ENCODE measurements around the gene C2CD4B.

The C2CD4B gene

DNA sequence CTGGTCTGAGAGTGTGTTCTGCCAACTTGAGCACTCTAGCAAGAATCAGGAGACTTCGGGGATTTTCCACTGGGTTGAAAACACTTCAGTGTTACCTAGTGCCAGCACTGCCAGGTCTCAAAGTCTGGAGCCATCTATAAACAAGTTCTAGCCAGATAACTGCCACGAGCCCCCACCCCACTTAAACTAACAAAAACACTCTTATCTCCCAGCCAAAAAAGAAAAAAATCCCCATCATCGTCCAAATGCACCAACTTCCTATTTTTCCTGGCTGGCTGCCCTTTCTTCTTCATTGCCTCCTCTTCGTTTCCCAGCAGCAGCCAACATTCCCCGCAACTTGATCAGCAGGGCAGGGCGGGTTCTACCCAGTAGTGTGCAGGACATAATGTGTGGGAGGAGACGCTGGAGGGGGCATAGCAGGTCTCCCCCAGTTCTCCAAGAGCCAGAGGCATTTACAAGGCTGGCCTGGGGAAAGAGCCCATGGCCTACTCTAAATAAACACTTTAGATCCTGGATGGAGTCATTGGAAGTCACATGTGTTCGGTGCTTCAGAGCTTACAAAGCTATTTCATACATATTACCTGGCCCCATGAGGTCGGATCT, 29.5 kb downstream of the C2CD4B start:
- DNase-seq (ENCODE audit: extremely low spot score), result no peak
- TF ChIP-seq, protein P1, sequence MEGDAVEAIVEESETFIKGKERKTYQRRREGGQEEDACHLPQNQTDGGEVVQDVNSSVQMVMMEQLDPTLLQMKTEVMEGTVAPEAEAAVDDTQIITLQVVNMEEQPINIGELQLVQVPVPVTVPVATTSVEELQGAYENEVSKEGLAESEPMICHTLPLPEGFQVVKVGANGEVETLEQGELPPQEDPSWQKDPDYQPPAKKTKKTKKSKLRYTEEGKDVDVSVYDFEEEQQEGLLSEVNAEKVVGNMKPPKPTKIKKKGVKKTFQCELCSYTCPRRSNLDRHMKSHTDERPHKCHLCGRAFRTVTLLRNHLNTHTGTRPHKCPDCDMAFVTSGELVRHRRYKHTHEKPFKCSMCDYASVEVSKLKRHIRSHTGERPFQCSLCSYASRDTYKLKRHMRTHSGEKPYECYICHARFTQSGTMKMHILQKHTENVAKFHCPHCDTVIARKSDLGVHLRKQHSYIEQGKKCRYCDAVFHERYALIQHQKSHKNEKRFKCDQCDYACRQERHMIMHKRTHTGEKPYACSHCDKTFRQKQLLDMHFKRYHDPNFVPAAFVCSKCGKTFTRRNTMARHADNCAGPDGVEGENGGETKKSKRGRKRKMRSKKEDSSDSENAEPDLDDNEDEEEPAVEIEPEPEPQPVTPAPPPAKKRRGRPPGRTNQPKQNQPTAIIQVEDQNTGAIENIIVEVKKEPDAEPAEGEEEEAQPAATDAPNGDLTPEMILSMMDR (IDR thresholded peaks at IDR 0.05; ENCODE audit: control extremely low read depth, extremely low read depth, low read depth, missing control alignments), result no peak
- ChIA-PET POLR2A (no interaction called here), CTCF (interaction anchor here (1.4 kb wide), 1 partner anchor 10 kb away, joined by 4 read pairs; no protein-coding TSS in a partner anchor)

DNA sequence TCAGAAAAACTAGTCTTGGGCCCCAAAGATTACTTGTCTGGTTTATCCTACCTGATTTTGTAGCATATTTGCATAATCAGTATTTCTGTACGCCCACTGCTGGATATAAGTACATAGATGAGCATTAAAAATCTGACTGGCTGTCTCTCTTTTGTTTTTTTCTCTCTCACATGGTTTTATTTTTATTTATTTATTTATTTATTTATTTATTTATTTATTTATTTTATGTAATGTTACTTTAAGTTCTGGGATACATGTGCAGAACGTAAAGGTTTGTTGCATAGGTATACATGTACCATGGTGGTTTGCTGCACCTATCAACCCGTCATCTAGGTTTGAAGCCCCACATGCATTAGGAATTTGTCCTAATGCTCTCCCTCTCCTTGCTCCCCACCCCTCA, 31.9 kb downstream of the C2CD4B start:
- TF ChIP-seq, protein P1 (IDR thresholded peaks at IDR 0.05; ENCODE audit: control extremely low read depth, extremely low read depth, low read depth, missing control alignments), result no peak
- DNase-seq (ENCODE audit: extremely low spot score), result no peak
- CTCF ChIA-PET, result no interaction called here
- POLR2A ChIA-PET, result no interaction called here

DNA sequence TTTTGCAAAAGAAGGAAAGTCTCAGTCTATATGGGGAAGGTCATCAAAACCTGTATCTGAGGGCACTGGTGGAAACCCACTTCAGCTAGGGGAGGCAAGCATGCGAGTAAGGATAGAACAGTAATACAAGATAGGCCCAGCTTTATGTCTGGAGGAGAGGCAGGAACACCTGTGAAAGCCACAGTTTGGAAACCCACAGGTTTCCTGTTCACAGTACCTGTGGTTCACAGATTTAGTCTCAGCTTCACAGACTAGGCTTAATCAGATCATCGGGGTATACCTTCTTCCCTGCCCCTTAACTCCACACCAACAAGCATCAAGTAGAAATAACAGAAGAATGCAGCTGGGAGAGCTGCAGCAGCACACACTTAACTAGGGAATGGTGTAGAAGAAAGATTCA, 36.2 kb downstream of the C2CD4B start:
- POLR2A ChIA-PET, result no interaction called here
- no peak for DNase-seq (ENCODE audit: extremely low spot score)
- TF ChIP-seq, protein P1 (IDR thresholded peaks at IDR 0.05; ENCODE audit: control extremely low read depth, extremely low read depth, low read depth, missing control alignments), result no peak
- CTCF ChIA-PET, result interaction anchor here (1.1 kb wide), 1 partner anchor 17 kb away, joined by 3 read pairs; no protein-coding TSS in a partner anchor

DNA sequence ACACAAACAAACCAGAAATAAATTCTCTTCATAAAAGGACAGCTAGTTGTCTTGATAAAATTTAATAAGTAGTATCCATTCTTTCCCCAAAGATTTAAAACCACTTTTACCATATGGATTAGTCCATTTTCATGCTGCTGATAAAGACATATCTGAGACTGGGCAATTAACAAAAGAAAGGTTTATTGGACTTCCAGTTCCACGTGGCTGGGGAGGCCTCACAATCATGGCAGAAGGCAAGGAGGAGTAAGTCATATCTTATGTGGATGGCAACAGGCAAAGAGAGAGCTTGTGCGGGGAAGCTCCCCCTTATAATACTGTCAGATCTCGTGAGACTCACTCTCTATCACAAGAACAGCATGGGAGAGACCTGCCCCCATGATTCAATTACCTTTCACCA, 38.7 kb downstream of the C2CD4B start:
- TF ChIP-seq, protein P1 (IDR thresholded peaks at IDR 0.05; ENCODE audit: control extremely low read depth, extremely low read depth, low read depth, missing control alignments), result no peak
- CTCF ChIA-PET, result interaction anchor here (1.0 to 1.3 kb wide), 3 partner anchors 10 to 30 kb away, joined by 3 to 4 read pairs (median 3); no protein-coding TSS in a partner anchor
- no peak for DNase-seq (ENCODE audit: extremely low spot score)
- POLR2A ChIA-PET, result no interaction called here

DNA sequence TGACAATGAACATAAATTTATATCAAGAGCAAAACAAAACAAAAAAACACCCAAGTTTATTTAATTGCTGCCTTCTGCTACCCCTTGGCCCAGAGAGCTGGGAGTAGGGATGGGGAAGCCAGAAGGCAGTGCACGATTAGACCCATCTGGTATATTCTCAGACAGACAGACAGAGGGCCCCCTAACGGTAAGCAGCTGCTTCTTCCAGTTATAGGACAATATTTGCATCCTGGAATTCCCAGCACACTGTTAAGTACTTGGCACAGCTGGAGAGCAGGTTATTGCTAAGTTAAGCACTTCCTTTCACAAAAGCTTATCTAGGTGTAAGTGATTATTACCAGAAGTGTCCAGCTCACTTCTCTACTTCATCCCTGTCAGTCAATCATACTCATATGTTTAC, 39.3 kb downstream of the C2CD4B start:
- ChIA-PET POLR2A (no interaction called here), CTCF (interaction anchor here (1.0 to 1.3 kb wide), 3 partner anchors 11 to 30 kb away, joined by 3 to 4 read pairs (median 3); no protein-coding TSS in a partner anchor)
- TF ChIP-seq, protein P1 (IDR thresholded peaks at IDR 0.05; ENCODE audit: control extremely low read depth, extremely low read depth, low read depth, missing control alignments), result no peak
- no peak for DNase-seq (ENCODE audit: extremely low spot score)

DNA sequence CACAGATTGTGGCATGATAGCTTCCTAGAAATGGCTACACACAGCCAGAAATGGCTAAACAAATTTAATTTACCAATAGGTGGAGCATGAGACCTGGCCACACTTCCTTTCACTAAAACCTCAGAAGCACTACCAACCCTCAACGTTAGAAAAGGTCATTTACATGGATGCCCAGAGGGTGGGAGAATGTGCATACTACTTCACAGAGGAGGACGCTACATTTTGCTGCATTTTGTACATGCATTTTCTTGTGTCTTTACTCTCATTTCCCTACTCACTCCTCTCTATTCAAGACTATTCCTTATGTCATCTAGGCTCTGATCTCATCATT, 40.1 kb downstream of the C2CD4B start:
- TF ChIP-seq, protein P1 (IDR thresholded peaks at IDR 0.05; ENCODE audit: control extremely low read depth, extremely low read depth, low read depth, missing control alignments), result no peak
- ChIA-PET CTCF (no interaction called here), POLR2A (no interaction called here)
- no peak for DNase-seq (ENCODE audit: extremely low spot score)

All from GM10248 (cell line).